GM21619 (cell line): ENCODE results near the gene UBR4.
"Not testable (repeated sequence)": the region's sequence is repeated elsewhere in the genome, so short reads cannot be mapped to it uniquely, and the experiment has no call there.

Source experiments
- ATAC-seq: cut with Tn5 transposase; IDR thresholded peaks from one replicate; pipeline ENCODE4 v1.9.1; 2021; ENCODE audit not compliant: unreplicated experiment

The UBR4 gene

GRCh38 chr1:19191811-19192210, 18.3 kb downstream of the UBR4 start:
- ATAC-seq = no peak

DNA sequence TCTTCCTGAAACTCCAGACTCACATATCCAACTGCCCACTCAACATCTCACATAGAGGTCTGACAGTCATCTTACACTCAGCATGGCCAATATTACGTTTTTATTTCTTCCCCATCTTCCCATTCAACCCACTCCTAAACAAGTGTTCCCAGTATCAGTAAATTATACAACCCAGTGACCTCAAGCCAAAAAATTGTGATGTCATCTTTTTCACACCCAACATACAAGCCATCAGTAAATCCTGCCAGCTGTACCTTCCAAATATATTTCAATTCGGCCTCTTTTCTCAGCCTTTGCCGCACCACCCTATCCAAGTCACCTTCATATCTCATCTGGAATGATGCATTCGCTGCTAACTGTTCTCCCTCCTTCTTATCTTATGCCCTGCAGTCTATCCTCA, 19.6 kb downstream of the UBR4 start:
- no peak for ATAC-seq

- no peak for ATAC-seq
Observed at GRCh38 chr1:19189270-19189669, 20.8 kb downstream of the UBR4 start.

- no peak for ATAC-seq
Observed at GRCh38 chr1:19187852-19188251, 22.2 kb downstream of the UBR4 start.

DNA sequence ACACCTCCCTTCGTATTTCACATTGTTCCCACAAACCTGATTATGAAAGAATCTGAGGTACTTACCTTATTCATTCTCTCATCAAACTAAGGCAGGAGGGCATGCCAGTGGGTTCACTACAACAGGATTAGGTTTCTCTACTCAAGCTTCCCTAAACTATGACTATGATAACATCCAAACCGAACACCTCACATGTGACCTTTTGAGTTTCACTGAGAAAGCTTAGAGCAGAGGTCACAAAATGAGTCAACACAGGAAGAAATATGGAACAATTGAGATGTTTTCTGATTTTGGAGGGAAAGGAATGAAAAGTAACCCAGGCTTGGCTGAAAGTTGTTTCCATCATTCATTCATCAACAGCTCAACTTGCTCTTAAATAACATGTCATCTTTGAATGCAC, 24.1 kb downstream of the UBR4 start:
- ATAC-seq = no peak

DNA sequence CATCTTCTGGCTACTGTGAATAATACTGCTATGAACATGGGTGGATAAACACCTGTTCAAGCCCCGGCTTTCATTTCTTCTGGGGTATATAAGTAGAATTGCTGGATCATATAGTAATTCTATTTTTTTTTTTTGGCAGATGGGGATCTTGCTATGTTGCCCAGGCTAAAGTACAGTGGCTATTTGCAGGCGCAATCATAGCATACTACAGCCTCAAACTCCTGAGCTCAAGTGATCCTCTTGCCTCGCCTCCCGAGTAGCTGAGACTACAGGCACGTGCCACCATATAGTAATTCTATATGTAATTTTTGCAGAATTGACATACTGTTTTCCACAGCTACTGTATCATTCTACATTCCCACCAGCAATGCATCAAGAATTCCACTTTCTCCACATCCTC, 27.8 kb downstream of the UBR4 start:
- no peak for ATAC-seq

DNA sequence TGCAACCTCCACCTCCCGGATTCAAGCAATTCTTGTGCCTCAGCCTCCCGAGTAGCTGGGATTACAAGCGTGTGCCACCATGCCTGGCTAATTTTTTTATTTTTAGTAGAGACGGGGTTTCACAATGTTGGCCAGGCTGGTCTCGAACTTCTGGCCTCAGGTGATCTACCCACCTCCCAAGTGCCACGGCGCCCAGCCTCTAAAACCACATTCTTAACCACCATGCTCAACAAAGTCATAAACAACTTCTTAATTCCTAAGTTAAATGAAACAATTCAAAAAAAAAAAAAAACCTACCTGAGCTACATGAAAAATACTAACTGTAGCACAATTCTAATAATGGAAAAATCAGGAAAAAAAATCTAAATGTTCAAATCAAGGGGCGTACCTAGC, 29.8 kb downstream of the UBR4 start:
- ATAC-seq = not testable (repeated sequence)

DNA sequence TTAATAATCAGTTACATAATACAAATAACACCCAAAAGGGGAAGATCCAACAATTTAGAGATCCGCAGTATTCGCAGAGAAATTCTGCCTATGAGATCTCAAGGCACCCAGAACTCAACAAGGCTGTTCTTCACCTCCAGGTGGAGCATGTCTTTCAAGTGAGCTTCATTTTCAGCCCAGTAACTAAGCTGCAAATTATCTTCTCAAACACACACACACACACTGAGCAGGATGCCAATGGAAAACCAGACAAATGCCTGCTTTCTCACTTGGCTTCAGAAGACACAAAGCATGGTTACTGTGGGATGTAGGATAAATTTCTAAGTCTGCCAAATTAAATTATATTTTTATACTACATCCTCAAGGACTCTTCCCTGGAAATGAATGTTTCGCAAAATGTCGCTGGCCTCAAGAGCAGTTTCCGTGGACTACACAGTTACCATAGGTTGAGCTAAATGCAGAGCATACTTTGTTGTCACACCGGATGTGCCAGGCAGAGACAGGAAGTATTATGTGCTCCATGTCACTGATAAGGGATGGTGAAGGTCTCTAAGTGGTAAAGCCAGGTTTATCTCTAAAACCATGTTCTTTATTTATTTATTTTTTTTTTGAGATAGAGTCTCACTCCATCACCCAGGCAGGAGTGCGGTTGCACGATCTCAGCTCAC, 30.3 kb downstream of the UBR4 start:
- no peak for ATAC-seq

DNA sequence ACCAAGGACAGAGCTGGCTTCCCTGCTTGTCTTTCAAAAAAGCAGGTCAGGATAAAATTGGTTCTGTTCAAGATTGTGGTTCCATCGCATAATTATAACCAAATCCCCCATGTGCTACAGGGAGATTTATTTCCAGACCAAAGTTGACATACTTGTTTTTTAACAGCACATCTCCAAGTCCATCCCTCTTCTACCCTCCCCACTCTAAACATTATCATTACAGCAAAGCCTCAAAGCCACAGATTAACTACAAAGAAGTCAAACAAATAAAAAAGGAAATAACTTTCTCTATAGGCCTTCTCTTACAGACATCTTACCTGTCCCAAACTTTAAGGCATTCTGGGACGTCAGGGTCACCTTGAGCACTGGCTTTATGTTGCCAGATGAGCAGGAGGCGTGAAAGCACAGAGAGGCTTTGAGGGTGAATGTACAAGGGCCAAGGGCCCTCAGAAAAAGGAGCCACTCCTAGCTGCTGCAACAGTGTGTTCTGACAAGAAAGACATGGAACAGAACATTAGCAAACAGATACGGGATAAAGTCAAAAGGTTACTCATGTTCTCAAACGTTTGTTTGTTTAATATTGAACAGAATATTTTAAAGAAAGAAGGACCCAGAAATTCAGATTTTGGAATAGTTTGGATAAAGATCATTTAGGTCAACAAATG, 31.2 kb downstream of the UBR4 start:
- no peak for ATAC-seq

DNA sequence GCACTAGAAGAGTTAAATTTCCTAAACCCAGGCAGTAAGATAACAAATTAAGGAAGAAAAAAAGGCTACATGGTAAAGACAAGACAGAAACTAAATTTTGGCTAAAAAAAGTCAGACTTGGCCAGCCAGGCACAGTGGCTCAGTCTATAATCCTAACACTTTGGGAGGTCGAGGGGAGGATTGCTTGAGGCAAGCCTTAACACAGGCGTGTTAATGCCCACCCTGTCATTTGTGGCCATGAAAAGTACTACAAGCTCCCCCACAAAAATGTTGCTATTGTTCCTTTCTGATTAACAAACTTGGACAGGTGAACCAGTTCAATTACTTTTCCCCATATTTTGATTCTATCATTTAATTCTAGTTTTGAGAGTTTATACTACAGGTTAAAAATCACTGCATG, 32.3 kb downstream of the UBR4 start:
- ATAC-seq = no peak

DNA sequence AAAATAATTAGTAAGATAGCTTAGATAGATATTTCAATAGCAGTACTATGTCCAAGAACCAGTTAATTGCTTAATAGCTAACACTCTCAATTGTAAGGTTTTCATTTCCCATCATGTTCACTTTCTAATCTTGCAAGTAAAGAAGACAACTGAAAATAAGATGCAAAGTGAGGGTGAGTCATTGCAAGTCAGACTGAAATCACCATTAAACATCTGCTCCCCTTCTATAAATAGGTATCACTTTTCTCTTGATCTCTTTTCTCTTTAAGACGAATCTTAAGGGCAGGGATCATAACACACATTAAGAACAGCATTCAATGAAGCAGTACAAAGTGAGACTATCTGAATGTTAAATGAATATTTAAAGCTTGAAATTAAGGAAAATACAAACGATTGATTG, 40.4 kb downstream of the UBR4 start:
- peak; percentile 68 for ATAC-seq

GRCh38 chr1:19167140-19167539, 42.9 kb downstream of the UBR4 start:
- ATAC-seq = no peak

GRCh38 chr1:19166066-19166465, 44.0 kb downstream of the UBR4 start:
- no peak for ATAC-seq

DNA sequence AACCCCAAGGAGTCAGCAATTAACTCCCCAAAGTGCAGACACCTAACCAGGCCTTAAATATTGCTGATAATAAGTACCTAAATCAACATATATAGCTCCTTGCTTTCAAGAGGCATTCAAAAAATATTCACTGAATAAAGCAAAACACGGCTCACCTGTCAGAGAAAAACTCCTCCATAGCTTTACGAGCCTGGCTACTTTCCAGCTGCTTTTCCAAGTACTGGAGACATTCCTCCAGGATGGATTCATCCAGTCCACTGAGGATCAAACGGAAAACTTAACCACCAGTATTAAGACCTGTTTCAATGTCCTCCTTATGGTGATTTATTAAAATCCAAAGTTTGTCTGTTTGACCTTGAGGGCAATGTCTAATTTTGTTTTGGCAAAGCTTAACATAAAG, 44.6 kb downstream of the UBR4 start:
- no peak for ATAC-seq

DNA sequence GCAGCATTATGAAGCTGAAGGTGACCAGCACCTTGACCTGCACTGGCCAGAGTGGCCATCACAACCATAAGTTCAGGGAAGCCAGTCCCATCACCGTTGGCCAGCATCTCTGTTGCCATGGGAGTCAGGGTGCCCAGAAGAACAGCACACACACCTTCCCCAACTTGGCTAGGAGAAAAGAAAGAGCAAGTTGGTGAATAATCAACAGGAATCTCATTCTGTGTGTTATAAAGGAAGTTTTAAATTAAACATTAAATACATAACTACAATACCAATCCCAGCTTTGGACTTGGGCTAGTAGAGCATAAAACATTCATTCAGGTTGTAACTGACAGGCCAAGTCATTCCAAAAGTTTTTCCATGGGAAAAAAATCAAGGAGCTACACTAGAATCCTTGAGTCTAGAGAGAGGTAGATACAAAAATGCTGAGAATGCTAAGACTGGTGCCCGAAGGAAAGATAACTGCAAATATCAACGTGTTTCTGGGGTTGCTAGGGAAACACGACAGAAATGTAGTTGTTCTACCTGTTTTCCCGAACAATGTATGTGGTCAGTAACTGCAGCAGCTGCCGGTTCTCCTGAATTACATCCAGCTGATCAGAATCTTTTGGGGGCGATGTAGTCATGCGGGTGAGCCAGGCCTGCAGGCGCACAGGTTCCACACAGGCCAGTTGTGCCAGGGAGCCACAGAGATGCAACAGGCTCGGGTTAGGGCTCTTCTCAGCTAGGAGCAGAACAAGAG, 45.6 kb downstream of the UBR4 start:
- no peak for ATAC-seq

DNA sequence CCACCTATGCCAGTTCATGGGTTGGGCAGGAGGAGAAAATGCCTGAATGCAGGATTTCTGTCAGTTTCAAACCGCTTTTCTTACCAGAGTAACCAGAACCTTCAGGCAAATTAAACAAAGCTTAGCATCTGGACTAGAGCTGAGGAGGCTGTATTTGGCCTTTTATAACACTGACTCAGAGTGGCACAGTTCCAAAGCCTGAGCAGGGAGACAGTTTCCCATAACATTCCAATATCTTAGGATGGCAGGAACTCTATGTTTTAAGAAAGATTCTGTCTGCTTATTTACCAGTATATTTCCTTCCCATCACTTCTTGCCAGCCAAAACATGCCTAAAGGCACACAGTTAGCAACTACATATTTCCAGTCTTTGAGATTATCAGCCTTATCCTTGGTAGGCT, 46.8 kb downstream of the UBR4 start:
- no peak for ATAC-seq

GRCh38 chr1:19160831-19161230, 49.2 kb downstream of the UBR4 start:
- no peak for ATAC-seq

DNA sequence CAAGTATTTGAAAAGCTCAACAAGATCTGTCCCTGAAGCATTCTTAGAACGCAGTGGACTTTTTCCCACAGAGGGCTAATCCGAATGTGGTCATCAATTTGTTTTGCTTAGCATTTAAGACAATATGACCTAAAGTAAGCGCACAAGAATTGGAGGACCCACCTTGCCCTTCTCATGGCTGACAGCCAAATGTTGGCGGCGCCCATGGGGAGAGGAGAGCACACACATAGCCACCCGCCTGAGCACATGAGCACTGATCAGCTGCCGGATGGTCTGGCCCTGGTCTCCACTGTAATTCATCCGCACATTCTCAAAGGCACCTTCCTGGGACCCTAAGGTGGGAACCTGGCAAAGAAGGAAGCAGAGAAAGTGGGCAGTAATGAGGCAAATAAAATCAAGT, 52.4 kb downstream of the UBR4 start:
- no peak for ATAC-seq

GRCh38 chr1:19156676-19157075, 53.4 kb downstream of the UBR4 start:
- ATAC-seq = no peak

DNA sequence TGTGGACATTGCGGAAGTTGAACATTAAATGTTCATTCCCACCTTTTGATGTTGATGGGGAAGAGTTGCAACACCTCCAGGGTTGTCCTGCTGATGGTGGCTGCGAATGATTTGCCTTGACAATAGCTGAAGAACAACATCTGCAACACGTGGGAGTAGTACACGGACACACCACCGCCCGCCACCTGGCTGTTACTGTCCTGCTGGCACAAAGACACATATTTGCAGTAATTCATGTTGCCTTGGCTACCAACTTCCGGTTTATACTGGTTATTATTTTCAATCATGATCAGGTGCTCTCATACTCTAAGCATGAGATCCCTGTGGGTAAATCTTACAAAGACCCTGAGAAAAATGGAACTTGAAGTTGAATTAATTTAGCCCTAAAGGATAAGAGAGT, 55.2 kb downstream of the UBR4 start:
- no peak for ATAC-seq

DNA sequence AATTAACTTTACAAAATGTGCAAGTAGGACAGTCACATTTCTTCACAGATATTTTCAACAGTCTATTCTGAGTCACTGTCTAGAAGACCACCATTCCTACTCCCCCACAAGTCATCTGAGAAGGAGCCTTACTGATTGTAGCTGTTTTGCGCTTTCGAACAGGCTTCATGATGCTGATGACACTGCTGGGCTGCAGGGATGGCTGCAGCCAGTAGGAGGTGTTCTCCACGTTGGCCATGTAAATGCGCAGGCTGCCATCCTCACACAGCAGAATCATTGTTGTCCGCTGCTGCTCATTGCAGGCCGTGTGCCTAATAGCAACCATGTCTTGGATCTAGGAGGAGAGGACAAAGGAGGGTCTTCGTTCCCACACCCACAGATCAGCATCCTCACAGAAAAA, 56.9 kb downstream of the UBR4 start:
- ATAC-seq = no peak

GRCh38 chr1:19151537-19151936, 58.5 kb downstream of the UBR4 start:
- ATAC-seq = no peak
